ENCODE data around the gene KIF17. TPM values are rescaled to one million over a fixed set of nuclear protein-coding genes. Genes with fewer than 3 reads are reported as not detected.

The KIF17 gene
- total RNA-seq, 1 experiment from 2014 or later = 2.4 TPM

DNA sequence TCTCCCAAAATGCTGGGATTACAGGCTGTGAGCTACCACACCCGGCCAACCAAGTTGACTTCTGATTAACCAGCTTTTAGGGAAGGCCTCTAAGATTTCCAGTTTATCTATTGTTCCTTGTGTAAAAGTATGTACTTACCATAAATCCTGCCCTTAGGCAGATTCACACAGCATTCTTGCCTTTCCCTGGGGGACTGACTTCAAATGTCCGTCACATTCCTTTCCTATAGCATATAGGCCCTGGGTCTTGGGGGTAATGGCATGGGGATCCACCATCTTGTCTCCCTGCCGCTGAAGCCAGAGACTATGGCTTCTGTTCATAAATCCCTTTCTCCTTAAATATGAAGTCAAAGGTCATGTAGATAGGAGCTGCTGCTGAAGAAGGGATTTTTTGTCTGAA, 85.4 kb downstream of the KIF17 start:
- intact Hi-C loops (cut with micrococcal nuclease) = loop anchor here (2.0 to 10.0 kb wide), 3 partner anchors 110 to 418 kb away; no protein-coding TSS in a partner anchor
- BruUV-seq (replicated peaks) = no TSS peak
- ChIA-PET POLR2A (interaction anchor here (0.6 kb wide), 1 partner anchor 746 kb away, joined by 3 read pairs; no protein-coding TSS in a partner anchor), CTCF (interaction anchor here (0.7 to 5.6 kb wide), 12 partner anchors 9 to 127 kb away, joined by 3 to 74 read pairs (median 4); partner anchors contain the start of genes CDA and DDOST), RAD21 (ENCODE audit: low non-redundant PET in 1 of 2, low total read pairs in 2 of 2, uncharacterized antibody in 2 of 2, unreplicated experiment in 2 of 2) (interaction anchor here (2.4 to 2.9 kb wide), 2 partner anchors 57 kb away, joined by 19 to 23 read pairs; no protein-coding TSS in a partner anchor)
- Histone ChIP-seq H2AFZ (ENCODE audit: low read depth, low read length, poor library complexity, severe bottlenecking) (no peak overlapping the region), H3K4me3 (replicated peaks in 1 of 2; ENCODE audit: low read depth in 1 of 2, low read length in 2 of 2) (no peak overlapping the region), H3K9me3 (ENCODE audit: control insufficient read depth in 1 of 2, insufficient read depth in 1 of 2, low read depth in 1 of 2, low read length in 2 of 2) (no peaks in the 10 kb centered on the region; a peak in 1 of 4 replicates), H3K9ac (ENCODE audit: low read length) (no peak overlapping the region), H3K4me2 (ENCODE audit: low read length) (no peak overlapping the region), H3K9me2 (ENCODE audit: insufficient read depth) (no peaks in the 10 kb centered on the region), H3K27me3 (ENCODE audit: insufficient read depth, low read length) (no peaks in the 10 kb centered on the region), H3K27ac (ENCODE audit: low read depth, low read length) (no peak overlapping the region), H3K36me3 (ENCODE audit: control insufficient read depth in 1 of 2, insufficient read depth in 2 of 2, low read length in 2 of 2) (no peaks in the 10 kb centered on the region), H3K79me2 (ENCODE audit: insufficient read depth, low read length) (no peaks in the 10 kb centered on the region), H3K4me1 (ENCODE audit: control insufficient read depth in 1 of 2, insufficient read depth in 2 of 2, low read length in 2 of 2) (peaks cover 8 to 22% of the 10 kb centered on the region in 2 experiments), H4K20me1 (ENCODE audit: insufficient read depth) (no peaks in the 10 kb centered on the region)
- no peak for ATAC-seq
- no peak for TF ChIP-seq SRF (IDR thresholded peaks at IDR 0.05; ENCODE audit: low read depth)
- TF ChIP-seq CBX3 (IDR thresholded peaks at IDR 0.05; ENCODE audit: low read depth) = no peak
- TF ChIP-seq TCF7L2 (IDR thresholded peaks at IDR 0.05; ENCODE audit: borderline replicate concordance, extremely low read depth, insufficient read depth, insufficient read length) = no peak
- no peak for TF ChIP-seq ZNF274 (IDR thresholded peaks at IDR 0.05; ENCODE audit: low read depth, low read length)
- no peak for TF ChIP-seq ZFX (IDR thresholded peaks at IDR 0.05)
- TF ChIP-seq POLR2AphosphoS5 (IDR thresholded peaks at IDR 0.05; ENCODE audit: low read depth, low read length) = no peak
- no peak for TF ChIP-seq EZH2phosphoT487 (IDR thresholded peaks at IDR 0.05; ENCODE audit: borderline replicate concordance)
- TF ChIP-seq, protein P1, sequence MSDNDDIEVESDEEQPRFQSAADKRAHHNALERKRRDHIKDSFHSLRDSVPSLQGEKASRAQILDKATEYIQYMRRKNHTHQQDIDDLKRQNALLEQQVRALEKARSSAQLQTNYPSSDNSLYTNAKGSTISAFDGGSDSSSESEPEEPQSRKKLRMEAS (IDR thresholded peaks at IDR 0.05) = no peak
- TF ChIP-seq FOSL1 (IDR thresholded peaks at IDR 0.05; ENCODE audit: low read depth) = no peak
- TF ChIP-seq, protein P2, sequence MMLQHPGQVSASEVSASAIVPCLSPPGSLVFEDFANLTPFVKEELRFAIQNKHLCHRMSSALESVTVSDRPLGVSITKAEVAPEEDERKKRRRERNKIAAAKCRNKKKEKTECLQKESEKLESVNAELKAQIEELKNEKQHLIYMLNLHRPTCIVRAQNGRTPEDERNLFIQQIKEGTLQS (IDR thresholded peaks at IDR 0.05) = no peak
- TF ChIP-seq POLR2A (IDR thresholded peaks at IDR 0.05; ENCODE audit: borderline replicate concordance, extremely low read depth, insufficient read depth, insufficient read length) = no peak
- no peak for TF ChIP-seq SIN3A (IDR thresholded peaks at IDR 0.05; ENCODE audit: low read depth)
- no peak for TF ChIP-seq YY1 (IDR thresholded peaks at IDR 0.05; ENCODE audit: extremely low read depth, insufficient replicate concordance, low read depth, low read length)
- DNase-seq (ENCODE audit: low read depth, low spot score) = no peak

Measured in HCT116 (cell line).